GM23338 (cell line): Measurements from ENCODE around the gene COL15A1. TPM values are rescaled to one million over a fixed set of nuclear protein-coding genes. Genes with fewer than 3 reads are reported as not detected.

ENCODE experiments used
- ATAC-seq: fragments of 200-7000 bp; cut with Tn5 transposase; 3 replicates; pipeline ENCODE4 v1.9.1; 2020
- DNase-seq: peaks from one replicate; pipeline ENCODE4 v3.0.0-alpha.2; 2015; ENCODE audit warnings: low spot score
- H2AFZ ChIP-seq: fragments of 200-600 bp; sonication (generic); 2 replicates; pipeline ENCODE4 v1.8.0; 2016; ENCODE audit warnings: antibody characterized with exemption, mild to moderate bottlenecking, moderate library complexity
- H3F3A ChIP-seq: fragments of 200-600 bp; sonication (generic); replicated peaks from 2 replicates; pipeline ENCODE4 v1.8.0; 2017; ENCODE audit warnings: antibody characterized with exemption, mixed run types, low read depth
- H3K27ac ChIP-seq: fragments of 200-600 bp; sonication (generic); 2 replicates; pipeline ENCODE4 v1.6.1; 2016; ENCODE audit warnings: low read depth
- H3K27me3 ChIP-seq: fragments of 200-600 bp; sonication (generic); 2 replicates; pipeline ENCODE4 v1.8.0; 2016; ENCODE audit warnings: mild to moderate bottlenecking, mixed run types, moderate library complexity; ENCODE audit not compliant: insufficient read depth
- H3K36me3 ChIP-seq: fragments of 200-600 bp; sonication (generic); 2 replicates; pipeline ENCODE4 v1.8.0; 2016; ENCODE audit warnings: mild to moderate bottlenecking; ENCODE audit not compliant: insufficient read depth
- H3K4me1 ChIP-seq: fragments of 200-600 bp; sonication (generic); 2 replicates; pipeline ENCODE4 v1.8.0; 2016; ENCODE audit warnings: mild to moderate bottlenecking, moderate library complexity; ENCODE audit not compliant: insufficient read depth
- H3K4me2 ChIP-seq: fragments of 200-600 bp; sonication (generic); 2 replicates; pipeline ENCODE4 v1.7.1; 2017; ENCODE audit warnings: mixed run types
- H3K4me3 ChIP-seq: fragments of 200-600 bp; sonication (generic); 2 replicates; pipeline ENCODE4 v1.6.1; 2016; ENCODE audit warnings: mixed run types
- H3K79me2 ChIP-seq: fragments of 200-600 bp; sonication (generic); replicated peaks from 2 replicates; pipeline ENCODE4 v1.8.0; 2017; ENCODE audit warnings: mild to moderate bottlenecking; ENCODE audit not compliant: insufficient read depth
- H3K9me2 ChIP-seq: fragments of 200-600 bp; sonication (generic); 2 replicates; pipeline ENCODE4 v1.8.0; 2017; ENCODE audit not compliant: insufficient read depth
- H4K20me1 ChIP-seq: fragments of 200-600 bp; sonication (generic); replicated peaks from 2 replicates; pipeline ENCODE4 v1.8.0; 2017; ENCODE audit warnings: mild to moderate bottlenecking; ENCODE audit not compliant: insufficient read depth
- H3K27ac Mint-ChIP-seq: 2 replicates; pipeline ENCODE4 v1.8.0; 2020; ENCODE audit warnings: inconsistent platforms, mild to moderate bottlenecking, moderate library complexity, mixed read lengths
- H3K27me3 Mint-ChIP-seq: 3 replicates; pipeline ENCODE4 v1.8.0; 2022; ENCODE audit warnings: low read depth, mild to moderate bottlenecking, moderate library complexity, mixed read lengths, inconsistent platforms; ENCODE audit not compliant: insufficient read depth, poor library complexity
- H3K36me3 Mint-ChIP-seq: 3 replicates; pipeline ENCODE4 v1.8.0; 2021; ENCODE audit warnings: low read depth, mild to moderate bottlenecking, inconsistent platforms, moderate library complexity, mixed read lengths
- H3K4me1 Mint-ChIP-seq: 3 replicates; pipeline ENCODE4 v1.8.0; 2020; ENCODE audit warnings: mild to moderate bottlenecking, inconsistent platforms, mixed read lengths
- H3K4me3 Mint-ChIP-seq: 3 replicates; pipeline ENCODE4 v1.8.0; 2021; ENCODE audit warnings: moderate library complexity, mild to moderate bottlenecking, inconsistent platforms, mixed read lengths
- H3K9me3 Mint-ChIP-seq: 3 replicates; pipeline ENCODE4 v1.8.0; 2020; ENCODE audit warnings: moderate library complexity, mild to moderate bottlenecking, inconsistent platforms, mixed read lengths
- EZH2phosphoT487 ChIP-seq: fragments of 200-600 bp; sonication (generic); IDR thresholded peaks from one replicate; pipeline ENCODE4 v1.8.1; 2018; ENCODE audit warnings: antibody characterized with exemption; ENCODE audit not compliant: unreplicated experiment
- JUNB ChIP-seq: IDR thresholded peaks from one replicate; pipeline ENCODE4 v1.6.1; 2016; ENCODE audit warnings: antibody characterized with exemption; ENCODE audit not compliant: unreplicated experiment
- POLR2AphosphoS5 ChIP-seq: IDR thresholded peaks from 2 replicates; pipeline ENCODE4 v1.6.1; 2016; ENCODE audit warnings: antibody characterized with exemption, low read depth
- polyA plus RNA-seq: library from polyadenylated mRNA; unstranded; fragments of >200 nt; fragmentation: Nextera tagmentation; extraction: Ambion mirVana; gene quantifications from 2 replicates; pipeline ENCODE4 v1.2.1, GENCODE V29; 2016
- total RNA-seq: library from RNA; depleted of rRNA; stranded (reverse); fragments of >200 nt; shearing (Covaris generic); gene quantifications from 2 replicates; pipeline ENCODE4 v1.2.3, GENCODE V29; 2014
- TF ChIP-seq, protein P1 (sequence below): IDR thresholded peaks from 2 replicates; pipeline ENCODE4 v1.6.1; 2016; ENCODE audit warnings: antibody characterized with exemption
- TF ChIP-seq, protein P2 (sequence below): IDR thresholded peaks from one replicate; pipeline ENCODE4 v1.6.1; 2018; ENCODE audit warnings: antibody characterized with exemption; ENCODE audit not compliant: unreplicated experiment
- TF ChIP-seq, protein P3 (sequence below): fragments of 250-450 bp; sonication (Bioruptor Pico); IDR thresholded peaks from 2 replicates; pipeline ENCODE4 v1.5.0; 2020; ENCODE audit warnings: mild to moderate bottlenecking, moderate library complexity

The COL15A1 gene
- total and polyA plus RNA-seq, 2 experiments from 2014 or later: 0.17 to 0.18 TPM

DNA sequence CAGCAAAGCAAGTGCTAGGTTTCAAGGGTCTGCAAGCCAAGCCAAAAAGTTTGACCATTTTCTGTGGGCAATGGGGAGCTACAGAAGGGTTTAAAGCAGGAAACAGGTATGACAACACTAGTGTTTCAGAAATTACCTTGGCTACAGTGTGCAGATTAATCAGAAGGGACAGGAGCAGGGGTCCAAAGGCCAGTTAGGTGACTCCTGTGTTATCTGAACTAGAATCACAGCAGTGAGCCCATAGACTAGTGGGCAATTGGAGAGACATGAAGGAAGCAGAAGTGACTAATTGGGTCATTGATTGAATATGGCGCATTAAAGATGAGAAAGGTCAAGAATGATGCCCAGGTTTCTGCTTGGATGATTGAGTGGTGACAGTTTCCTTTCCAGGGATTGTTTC, 119.8 kb downstream of the COL15A1 start:
- Mint-ChIP-seq H3K4me1 (no peaks in the 10 kb centered on the region), H3K27me3 (peaks cover 3% of the 10 kb centered on the region), H3K9me3 (no peaks in the 10 kb centered on the region), H3K36me3 (no peaks in the 10 kb centered on the region), H3K4me3 (no peak overlapping the region), H3K27ac (no peak overlapping the region)
- no peak overlapping the region for H3K27ac ChIP-seq
- no peak overlapping the region for H2AFZ ChIP-seq
- no peaks in the 10 kb centered on the region for H4K20me1 ChIP-seq
- H3K36me3 ChIP-seq: no peaks in the 10 kb centered on the region
- ATAC-seq (no peak), DNase-seq (no peak)
- no peaks in the 10 kb centered on the region for H3K4me1 ChIP-seq
- H3K79me2 ChIP-seq: no peaks in the 10 kb centered on the region
- H3F3A ChIP-seq: no peaks in the 10 kb centered on the region
- TF ChIP-seq, protein P1, sequence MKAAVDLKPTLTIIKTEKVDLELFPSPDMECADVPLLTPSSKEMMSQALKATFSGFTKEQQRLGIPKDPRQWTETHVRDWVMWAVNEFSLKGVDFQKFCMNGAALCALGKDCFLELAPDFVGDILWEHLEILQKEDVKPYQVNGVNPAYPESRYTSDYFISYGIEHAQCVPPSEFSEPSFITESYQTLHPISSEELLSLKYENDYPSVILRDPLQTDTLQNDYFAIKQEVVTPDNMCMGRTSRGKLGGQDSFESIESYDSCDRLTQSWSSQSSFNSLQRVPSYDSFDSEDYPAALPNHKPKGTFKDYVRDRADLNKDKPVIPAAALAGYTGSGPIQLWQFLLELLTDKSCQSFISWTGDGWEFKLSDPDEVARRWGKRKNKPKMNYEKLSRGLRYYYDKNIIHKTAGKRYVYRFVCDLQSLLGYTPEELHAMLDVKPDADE: no peak
- TF ChIP-seq EZH2phosphoT487: no peak
- TF ChIP-seq, protein P2, sequence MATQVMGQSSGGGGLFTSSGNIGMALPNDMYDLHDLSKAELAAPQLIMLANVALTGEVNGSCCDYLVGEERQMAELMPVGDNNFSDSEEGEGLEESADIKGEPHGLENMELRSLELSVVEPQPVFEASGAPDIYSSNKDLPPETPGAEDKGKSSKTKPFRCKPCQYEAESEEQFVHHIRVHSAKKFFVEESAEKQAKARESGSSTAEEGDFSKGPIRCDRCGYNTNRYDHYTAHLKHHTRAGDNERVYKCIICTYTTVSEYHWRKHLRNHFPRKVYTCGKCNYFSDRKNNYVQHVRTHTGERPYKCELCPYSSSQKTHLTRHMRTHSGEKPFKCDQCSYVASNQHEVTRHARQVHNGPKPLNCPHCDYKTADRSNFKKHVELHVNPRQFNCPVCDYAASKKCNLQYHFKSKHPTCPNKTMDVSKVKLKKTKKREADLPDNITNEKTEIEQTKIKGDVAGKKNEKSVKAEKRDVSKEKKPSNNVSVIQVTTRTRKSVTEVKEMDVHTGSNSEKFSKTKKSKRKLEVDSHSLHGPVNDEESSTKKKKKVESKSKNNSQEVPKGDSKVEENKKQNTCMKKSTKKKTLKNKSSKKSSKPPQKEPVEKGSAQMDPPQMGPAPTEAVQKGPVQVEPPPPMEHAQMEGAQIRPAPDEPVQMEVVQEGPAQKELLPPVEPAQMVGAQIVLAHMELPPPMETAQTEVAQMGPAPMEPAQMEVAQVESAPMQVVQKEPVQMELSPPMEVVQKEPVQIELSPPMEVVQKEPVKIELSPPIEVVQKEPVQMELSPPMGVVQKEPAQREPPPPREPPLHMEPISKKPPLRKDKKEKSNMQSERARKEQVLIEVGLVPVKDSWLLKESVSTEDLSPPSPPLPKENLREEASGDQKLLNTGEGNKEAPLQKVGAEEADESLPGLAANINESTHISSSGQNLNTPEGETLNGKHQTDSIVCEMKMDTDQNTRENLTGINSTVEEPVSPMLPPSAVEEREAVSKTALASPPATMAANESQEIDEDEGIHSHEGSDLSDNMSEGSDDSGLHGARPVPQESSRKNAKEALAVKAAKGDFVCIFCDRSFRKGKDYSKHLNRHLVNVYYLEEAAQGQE: no peak
- no peaks in the 10 kb centered on the region for H3K27me3 ChIP-seq
- H3K4me3 ChIP-seq: no peak overlapping the region
- H3K4me2 ChIP-seq: no peak overlapping the region
- H3K9me2 ChIP-seq: no peaks in the 10 kb centered on the region

DNA sequence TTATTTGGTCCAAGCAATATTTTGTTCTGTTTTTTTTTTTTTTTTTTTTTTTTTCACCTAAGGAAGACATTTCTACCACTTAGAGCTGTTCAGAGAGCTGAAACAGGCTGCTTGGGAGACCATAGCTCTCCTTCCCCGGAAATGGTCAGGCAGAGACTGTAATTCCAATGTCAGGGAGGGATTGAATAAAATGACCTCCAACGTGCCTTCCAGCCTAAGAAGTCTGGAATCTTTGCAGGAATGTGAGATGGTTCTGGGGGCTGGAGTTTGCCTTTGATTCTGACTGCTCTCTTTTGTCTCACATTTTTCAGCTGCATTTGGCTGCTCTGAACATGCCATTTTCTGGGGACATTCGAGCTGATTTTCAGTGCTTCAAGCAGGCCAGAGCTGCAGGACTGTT, 122.9 kb downstream of the COL15A1 start:
- H3F3A ChIP-seq: no peaks in the 10 kb centered on the region
- H3K9me2 ChIP-seq: no peaks in the 10 kb centered on the region
- H4K20me1 ChIP-seq: no peaks in the 10 kb centered on the region
- no peaks in the 10 kb centered on the region for H3K9me3 Mint-ChIP-seq
- H3K36me3 ChIP-seq: no peaks in the 10 kb centered on the region
- TF ChIP-seq POLR2AphosphoS5 (no peak), JUNB (no peak)
- no peak overlapping the region for H3K27ac Mint-ChIP-seq
- H3K4me2 ChIP-seq: no peak overlapping the region
- H3K27me3 Mint-ChIP-seq: peaks cover 7% of the 10 kb centered on the region
- peak overlapping the region; percentile 59; the same call in 1 of the 2 replicates for H2AFZ ChIP-seq
- H3K4me1 Mint-ChIP-seq: no peaks in the 10 kb centered on the region
- ATAC-seq (no peak), DNase-seq (peak; percentile 2)
- no peak overlapping the region for H3K27ac ChIP-seq
- no peak overlapping the region for H3K4me3 ChIP-seq
- no peaks in the 10 kb centered on the region for H3K36me3 Mint-ChIP-seq
- no peaks in the 10 kb centered on the region for H3K79me2 ChIP-seq
- H3K4me1 ChIP-seq: no peaks in the 10 kb centered on the region
- H3K27me3 ChIP-seq: no peaks in the 10 kb centered on the region
- no peak overlapping the region for H3K4me3 Mint-ChIP-seq

DNA sequence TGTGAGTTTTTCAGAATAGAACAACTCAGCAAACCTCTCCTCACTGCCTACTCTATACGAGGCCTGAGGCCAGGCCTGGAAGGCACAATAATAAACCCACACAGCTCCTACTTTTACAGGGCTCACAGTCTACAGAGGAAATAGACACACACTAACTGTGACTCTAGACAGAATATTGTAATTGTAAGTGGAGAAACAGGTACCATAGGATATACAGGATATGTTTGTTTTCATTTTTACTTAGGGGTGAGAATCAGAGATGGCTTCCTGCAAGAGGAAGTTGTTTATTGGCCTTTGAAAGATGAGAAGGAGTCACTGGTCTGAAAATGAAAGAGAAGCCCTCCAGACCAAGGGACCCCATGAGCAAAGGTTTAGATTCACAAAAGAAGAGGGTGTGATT, 125.4 kb downstream of the COL15A1 start:
- DNase-seq: no peak
- Mint-ChIP-seq H3K27me3 (peaks cover 8% of the 10 kb centered on the region), H3K9me3 (no peaks in the 10 kb centered on the region), H3K27ac (no peak overlapping the region), H3K36me3 (no peaks in the 10 kb centered on the region), H3K4me3 (no peak overlapping the region), H3K4me1 (no peaks in the 10 kb centered on the region)
- Histone ChIP-seq H3K4me1 (no peaks in the 10 kb centered on the region), H3K4me3 (no peak overlapping the region), H3K27ac (no peak overlapping the region), H3K27me3 (no peaks in the 10 kb centered on the region), H3K9me2 (peaks cover 4% of the 10 kb centered on the region; the same call in 1 of the 2 replicates), H3K79me2 (no peaks in the 10 kb centered on the region), H2AFZ (peak overlapping the region; percentile 63; the same call in 1 of the 2 replicates), H3K4me2 (no peak overlapping the region), H3F3A (no peaks in the 10 kb centered on the region), H4K20me1 (no peaks in the 10 kb centered on the region), H3K36me3 (no peaks in the 10 kb centered on the region)
- ATAC-seq: no peak
- no peak for TF ChIP-seq POLR2AphosphoS5
- TF ChIP-seq, protein P3, sequence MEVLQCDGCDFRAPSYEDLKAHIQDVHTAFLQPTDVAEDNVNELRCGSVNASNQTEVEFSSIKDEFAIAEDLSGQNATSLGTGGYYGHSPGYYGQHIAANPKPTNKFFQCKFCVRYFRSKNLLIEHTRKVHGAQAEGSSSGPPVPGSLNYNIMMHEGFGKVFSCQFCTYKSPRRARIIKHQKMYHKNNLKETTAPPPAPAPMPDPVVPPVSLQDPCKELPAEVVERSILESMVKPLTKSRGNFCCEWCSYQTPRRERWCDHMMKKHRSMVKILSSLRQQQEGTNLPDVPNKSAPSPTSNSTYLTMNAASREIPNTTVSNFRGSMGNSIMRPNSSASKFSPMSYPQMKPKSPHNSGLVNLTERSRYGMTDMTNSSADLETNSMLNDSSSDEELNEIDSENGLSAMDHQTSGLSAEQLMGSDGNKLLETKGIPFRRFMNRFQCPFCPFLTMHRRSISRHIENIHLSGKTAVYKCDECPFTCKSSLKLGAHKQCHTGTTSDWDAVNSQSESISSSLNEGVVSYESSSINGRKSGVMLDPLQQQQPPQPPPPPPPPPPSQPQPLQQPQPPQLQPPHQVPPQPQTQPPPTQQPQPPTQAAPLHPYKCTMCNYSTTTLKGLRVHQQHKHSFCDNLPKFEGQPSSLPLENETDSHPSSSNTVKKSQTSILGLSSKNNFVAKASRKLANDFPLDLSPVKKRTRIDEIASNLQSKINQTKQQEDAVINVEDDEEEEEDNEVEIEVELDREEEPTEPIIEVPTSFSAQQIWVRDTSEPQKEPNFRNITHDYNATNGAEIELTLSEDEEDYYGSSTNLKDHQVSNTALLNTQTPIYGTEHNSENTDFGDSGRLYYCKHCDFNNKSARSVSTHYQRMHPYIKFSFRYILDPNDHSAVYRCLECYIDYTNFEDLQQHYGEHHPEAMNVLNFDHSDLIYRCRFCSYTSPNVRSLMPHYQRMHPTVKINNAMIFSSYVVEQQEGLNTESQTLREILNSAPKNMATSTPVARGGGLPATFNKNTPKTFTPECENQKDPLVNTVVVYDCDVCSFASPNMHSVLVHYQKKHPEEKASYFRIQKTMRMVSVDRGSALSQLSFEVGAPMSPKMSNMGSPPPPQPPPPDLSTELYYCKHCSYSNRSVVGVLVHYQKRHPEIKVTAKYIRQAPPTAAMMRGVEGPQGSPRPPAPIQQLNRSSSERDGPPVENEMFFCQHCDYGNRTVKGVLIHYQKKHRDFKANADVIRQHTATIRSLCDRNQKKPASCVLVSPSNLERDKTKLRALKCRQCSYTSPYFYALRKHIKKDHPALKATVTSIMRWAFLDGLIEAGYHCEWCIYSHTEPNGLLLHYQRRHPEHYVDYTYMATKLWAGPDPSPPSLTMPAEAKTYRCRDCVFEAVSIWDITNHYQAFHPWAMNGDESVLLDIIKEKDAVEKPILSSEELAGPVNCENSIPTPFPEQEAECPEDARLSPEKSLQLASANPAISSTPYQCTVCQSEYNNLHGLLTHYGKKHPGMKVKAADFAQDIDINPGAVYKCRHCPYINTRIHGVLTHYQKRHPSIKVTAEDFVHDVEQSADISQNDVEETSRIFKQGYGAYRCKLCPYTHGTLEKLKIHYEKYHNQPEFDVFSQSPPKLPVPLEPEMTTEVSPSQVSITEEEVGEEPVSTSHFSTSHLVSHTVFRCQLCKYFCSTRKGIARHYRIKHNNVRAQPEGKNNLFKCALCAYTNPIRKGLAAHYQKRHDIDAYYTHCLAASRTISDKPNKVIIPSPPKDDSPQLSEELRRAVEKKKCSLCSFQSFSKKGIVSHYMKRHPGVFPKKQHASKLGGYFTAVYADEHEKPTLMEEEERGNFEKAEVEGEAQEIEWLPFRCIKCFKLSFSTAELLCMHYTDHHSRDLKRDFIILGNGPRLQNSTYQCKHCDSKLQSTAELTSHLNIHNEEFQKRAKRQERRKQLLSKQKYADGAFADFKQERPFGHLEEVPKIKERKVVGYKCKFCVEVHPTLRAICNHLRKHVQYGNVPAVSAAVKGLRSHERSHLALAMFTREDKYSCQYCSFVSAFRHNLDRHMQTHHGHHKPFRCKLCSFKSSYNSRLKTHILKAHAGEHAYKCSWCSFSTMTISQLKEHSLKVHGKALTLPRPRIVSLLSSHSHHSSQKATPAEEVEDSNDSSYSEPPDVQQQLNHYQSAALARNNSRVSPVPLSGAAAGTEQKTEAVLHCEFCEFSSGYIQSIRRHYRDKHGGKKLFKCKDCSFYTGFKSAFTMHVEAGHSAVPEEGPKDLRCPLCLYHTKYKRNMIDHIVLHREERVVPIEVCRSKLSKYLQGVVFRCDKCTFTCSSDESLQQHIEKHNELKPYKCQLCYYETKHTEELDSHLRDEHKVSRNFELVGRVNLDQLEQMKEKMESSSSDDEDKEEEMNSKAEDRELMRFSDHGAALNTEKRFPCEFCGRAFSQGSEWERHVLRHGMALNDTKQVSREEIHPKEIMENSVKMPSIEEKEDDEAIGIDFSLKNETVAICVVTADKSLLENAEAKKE (CRISPR knock-in tag): no peak
